ENCODE results near the gene IFFO2. TPM values are rescaled to one million over a fixed set of nuclear protein-coding genes. Genes with fewer than 3 reads are reported as not detected.

The IFFO2 gene
- total RNA-seq, 1 donor from 2014 or later, result 4.6 TPM

GRCh38 chr1:18951416-18951815 lies 5.1 kb downstream of the IFFO2 start:
- no peak for DNase-seq (ENCODE audit: low read depth in 2 of 2)

GRCh38 chr1:18950401-18951026 lies 6.0 kb downstream of the IFFO2 start:
- DNase-seq (ENCODE audit: low read depth in 2 of 2), result no peak

- DNase-seq (ENCODE audit: low read depth in 2 of 2), result peak; percentile 45 to 75
Observed at GRCh38 chr1:18949686-18950400, 6.6 kb downstream of the IFFO2 start.

GRCh38 chr1:18948913-18949685 lies 7.4 kb downstream of the IFFO2 start:
- peak; percentile 60 to 71 for DNase-seq (ENCODE audit: low read depth in 2 of 2)

GRCh38 chr1:18948048-18948912 lies 8.2 kb downstream of the IFFO2 start:
- DNase-seq (ENCODE audit: low read depth in 2 of 2), result no peak

GRCh38 chr1:18947570-18947969 lies 8.9 kb downstream of the IFFO2 start:
- no peak for DNase-seq (ENCODE audit: low read depth in 2 of 2)

DNA sequence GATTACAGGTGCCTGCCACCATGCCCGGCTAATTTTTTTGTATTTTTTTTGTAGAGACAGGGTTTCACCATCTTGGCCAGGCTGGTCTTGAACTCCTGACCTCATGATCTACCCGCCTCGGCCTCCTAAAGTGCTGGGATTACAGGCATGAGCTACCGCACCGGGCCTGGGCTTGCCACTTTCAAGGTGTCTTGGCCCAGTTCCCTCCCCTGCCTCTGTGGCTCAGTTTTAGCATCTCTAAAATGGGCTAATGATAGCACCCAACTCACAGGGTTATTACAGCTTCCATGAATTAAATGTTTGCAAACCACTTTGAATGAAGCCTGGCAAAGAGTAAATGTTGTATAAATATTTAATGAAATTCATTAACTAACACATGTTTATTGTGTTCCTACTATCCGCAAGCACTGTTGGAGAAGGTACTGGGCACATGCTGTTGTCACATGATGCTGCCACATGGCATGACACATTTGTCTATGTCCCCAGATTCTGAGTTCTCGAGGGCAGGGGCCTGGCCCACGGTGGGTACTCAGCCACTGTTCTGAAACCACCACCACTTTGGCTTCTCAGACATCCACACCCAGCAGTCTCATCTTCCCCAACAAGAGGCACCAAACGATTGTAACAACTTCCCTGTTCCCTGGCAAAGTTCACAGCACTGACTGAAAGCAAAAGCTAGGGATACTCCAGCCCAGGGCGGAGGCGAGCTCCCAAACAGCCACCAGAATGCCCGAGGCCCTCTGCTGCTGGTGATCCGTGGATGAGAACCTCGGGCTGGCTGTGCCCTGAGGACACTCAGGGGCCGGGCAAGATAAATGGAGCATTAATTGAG lies 9.7 kb downstream of the IFFO2 start:
- DNase-seq (ENCODE audit: low read depth in 2 of 2), result no peak

DNA sequence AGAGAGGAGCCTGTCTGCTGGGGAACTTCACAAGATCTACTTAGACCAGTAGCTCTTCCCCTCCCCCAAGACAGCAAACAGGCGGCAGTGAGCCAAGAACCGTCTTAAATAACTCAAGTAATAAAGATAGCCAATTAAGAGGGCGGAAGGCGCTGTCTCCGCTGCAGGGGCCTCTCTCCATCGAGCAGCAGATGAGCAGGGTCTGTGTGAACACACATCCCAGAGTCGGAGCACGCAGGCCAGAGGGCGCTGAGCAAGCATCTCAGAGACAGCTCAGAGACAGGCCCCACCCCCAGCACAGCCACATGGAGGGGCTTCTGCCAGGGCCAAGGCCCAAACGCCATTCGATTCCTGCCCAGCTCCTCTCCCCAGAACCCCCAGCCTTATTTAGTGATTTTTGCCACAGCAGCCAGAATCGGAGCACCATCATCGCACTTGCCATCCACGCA lies 11.1 kb downstream of the IFFO2 start:
- DNase-seq (ENCODE audit: low read depth in 2 of 2), result no peak

DNA sequence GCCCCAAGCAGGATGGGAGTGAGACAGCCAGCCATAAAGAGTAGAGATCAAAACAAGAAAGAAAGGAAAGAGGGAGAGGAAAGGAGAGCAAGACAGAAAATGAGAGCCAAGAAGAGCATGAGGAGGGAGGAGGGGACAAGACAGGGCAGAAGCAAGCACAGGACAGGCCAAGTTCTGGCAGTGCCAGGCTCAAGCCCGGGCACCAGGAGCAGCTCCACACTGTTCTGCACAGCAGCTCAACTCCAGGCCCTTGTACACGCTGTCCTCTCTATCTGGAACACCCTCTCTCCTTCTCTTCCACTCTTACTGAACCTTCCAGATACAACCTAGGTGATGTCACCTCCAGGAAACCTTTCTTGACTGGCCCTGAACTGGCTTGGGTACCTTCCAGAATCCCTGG lies 11.7 kb downstream of the IFFO2 start:
- no peak for DNase-seq (ENCODE audit: low read depth in 2 of 2)

DNA sequence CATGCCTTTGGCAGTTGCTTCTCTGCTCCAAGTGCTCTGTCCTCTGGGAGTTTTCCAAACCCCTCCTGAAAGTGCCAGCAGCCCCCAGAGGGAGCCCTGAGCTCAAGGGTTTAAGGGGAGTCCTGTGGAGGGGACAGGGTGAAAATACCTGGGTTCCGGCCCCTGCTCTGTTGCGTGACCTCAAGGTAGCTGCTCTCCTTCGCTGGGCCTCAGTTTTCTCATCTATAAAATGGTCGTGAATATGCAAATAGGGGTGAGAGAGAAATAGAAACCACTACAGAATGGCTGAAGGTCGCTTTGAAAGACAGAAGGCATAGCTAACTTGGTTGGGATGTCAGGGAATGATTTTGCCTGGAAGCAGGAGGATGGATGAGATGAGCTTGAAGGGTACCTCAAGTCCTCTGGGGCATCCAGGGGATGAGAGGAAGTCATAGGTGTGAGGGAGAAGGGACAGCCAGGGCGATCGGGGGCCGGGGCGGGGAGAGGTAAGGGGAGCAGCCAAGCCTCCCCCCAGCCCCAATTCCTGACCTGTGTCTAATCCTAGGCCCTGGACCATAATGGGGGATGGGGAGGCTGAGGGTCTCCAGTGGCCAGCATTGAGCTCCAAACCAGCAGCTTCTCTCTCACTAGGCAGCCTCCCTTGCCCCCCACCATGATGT lies 12.4 kb downstream of the IFFO2 start:
- DNase-seq (ENCODE audit: low read depth in 2 of 2), result no peak

DNA sequence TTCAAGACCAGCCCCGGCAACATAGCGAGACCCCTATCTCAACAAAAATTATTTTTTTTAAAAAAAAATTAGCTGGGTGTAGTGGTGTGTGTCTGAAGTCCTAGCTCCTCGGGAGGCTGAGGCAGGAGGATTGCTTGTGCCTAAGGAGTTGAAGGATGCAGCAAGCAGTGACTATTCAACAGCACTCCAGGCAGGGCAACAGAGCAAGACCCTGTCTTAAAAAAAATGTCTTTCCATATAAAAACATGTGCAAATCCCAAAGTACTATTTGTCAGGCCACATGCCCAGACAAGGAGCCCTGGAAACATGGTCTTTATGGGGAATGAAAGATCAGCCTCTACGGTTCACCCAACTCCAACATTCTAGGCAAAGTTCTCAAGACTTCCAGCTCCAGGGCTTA lies 13.3 kb downstream of the IFFO2 start:
- DNase-seq (ENCODE audit: low read depth in 2 of 2), result no peak

- DNase-seq (ENCODE audit: low read depth in 2 of 2), result no peak
Observed at GRCh38 chr1:18942340-18942739, 14.1 kb downstream of the IFFO2 start.

- peak in 1 of 2 donors; percentile 71 for DNase-seq (ENCODE audit: low read depth in 2 of 2)
Observed at GRCh38 chr1:18941221-18942141, 15.0 kb downstream of the IFFO2 start.

GRCh38 chr1:18940303-18941020 lies 16.0 kb downstream of the IFFO2 start:
- DNase-seq (ENCODE audit: low read depth in 2 of 2), result no peak

GRCh38 chr1:18939398-18940302 lies 16.8 kb downstream of the IFFO2 start:
- no peak for DNase-seq (ENCODE audit: low read depth in 2 of 2)

- DNase-seq (ENCODE audit: low read depth in 2 of 2), result no peak
Observed at GRCh38 chr1:18938707-18939070, 17.8 kb downstream of the IFFO2 start.

DNA sequence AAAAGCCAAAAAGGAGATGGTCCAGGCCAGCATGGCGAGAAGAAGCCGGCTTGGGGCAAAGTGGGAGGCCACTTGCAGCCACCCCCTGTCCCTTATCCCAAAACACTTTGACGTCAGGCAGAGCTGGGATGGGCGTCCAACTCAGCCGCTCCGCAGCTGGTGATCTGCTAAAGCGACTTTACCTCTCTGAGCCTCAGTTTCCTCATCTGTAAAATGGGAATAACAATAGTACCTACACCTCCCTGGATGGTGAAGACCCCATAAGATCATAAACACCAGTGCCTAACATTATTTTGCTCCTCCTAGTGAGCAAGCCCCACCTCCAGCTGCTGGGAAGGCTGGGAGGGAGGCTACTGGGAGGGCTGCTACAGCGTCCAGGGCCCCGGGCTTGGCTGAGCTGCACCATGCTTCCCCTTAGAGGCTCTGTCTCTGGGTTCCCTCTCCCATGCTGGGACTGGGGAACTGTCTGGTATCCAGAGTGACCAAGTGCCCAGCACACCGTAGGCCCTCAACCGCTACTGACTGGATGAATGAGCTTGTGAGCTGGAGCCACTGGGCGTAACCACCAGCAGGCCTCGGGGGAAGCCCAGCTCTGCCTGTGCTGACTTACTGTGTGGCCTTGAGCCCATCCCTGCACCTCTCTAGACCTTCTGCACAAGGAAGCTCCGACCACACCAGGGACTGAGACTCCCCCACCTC lies 18.3 kb downstream of the IFFO2 start:
- DNase-seq (ENCODE audit: low read depth in 2 of 2), result no peak
